GM23248 (cell line): ENCODE measurements around the gene CENPU.

Source experiments
- EZH2 ChIP-seq: fragments of 200-600 bp; sonication (generic); IDR thresholded peaks from 2 replicates; pipeline ENCODE4 v1.6.1; 2018; ENCODE audit warnings: antibody characterized with exemption, mild to moderate bottlenecking; ENCODE audit not compliant: insufficient read depth, poor library complexity, severe bottlenecking
- EZH2phosphoT487 ChIP-seq: fragments of 200-600 bp; sonication (generic); IDR thresholded peaks from 2 replicates; pipeline ENCODE4 v1.6.1; 2018; ENCODE audit warnings: antibody characterized with exemption, moderate library complexity, mild to moderate bottlenecking, low read depth; ENCODE audit not compliant: insufficient read depth

GRCh38 chr4:184755278-184755677, 21.4 kb upstream of the CENPU start:
- TF ChIP-seq EZH2 (no peak), EZH2phosphoT487 (no peak)
